Stimulated activated CD8-positive, alpha-beta memory T cell treated with anti-CD3 and anti-CD28 coated beads, Interleukin-12 subunit alpha, Interleukin-12 subunit beta, amount 100 ng/mL, for 24 hours (primary cell): ENCODE measurements around the gene CYP21A2.
"Not testable (repeated sequence)": the region's sequence is repeated elsewhere in the genome, so short reads cannot be mapped to it uniquely, and the experiment has no call there.

ENCODE experiments used
- DNase-seq: peaks from one replicate; pipeline ENCODE4 v3.0.0-alpha.2; 2020; ENCODE audit errors: extremely low read depth

The CYP21A2 gene

DNA sequence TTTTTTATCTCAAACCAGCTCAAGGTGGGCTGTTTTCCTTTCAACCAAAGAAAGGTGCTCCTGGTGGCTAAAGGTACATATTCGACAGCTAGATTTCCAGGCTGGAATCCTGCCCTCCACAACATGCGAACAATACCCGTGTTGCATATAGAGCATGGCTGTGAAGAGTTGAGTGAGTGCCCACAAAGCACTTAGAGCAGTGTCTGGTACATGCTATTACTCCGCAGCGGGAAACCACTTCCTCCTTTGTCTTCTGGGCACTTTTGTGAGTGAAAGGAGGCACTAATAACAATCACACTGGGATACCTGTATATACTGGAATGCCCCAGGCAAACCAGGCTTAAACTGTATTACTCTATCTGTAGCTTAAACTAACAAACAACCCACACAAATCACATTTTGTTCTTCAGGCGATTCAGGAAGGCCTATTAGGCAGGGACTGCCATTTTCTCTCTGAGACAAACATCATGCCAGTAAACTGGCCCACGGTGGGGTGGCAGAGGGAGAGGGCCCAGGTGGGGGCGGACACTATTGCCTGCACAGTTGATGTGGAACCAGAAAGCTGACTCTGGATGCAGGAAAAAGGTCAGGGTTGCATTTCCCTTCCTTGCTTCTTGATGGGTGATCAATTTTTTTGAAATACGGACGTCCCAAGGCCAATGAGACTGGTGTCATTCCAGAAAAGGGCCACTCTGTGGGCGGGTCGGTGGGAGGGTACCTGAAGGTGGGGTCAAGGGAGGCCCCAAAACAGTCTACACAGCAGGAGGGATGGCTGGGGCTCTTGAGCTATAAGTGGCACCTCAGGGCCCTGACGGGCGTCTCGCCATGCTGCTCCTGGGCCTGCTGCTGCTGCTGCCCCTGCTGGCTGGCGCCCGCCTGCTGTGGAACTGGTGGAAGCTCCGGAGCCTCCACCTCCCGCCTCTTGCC lies at the start of gene CYP21A2:
Gene CYP21A2, plus strand, starts transcription at position 818 of the 927 bp plus-strand sequence. Its CDS starts 8 bp downstream, at position 826.
- not testable (repeated sequence) for DNase-seq

GRCh38 chr6:31989363-31989762 lies 48.9 kb upstream of the CYP21A2 start:
- DNase-seq: not testable (repeated sequence)

DNA sequence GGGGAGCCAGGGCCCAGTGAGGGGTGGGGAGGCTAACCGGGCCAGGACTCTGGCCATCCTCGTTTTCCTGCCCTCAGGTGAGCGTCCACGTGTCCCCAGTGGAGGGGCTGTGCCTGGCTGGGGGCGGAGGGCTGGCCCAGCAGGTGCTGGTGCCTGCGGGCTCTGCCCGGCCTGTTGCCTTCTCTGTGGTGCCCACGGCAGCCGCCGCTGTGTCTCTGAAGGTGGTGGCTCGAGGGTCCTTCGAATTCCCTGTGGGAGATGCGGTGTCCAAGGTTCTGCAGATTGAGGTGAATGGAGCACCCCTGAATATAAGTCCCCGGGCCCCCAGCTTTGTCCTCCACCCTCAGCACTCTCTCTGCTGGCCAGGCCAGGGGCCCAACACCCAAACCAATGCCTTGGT lies 43.8 kb upstream of the CYP21A2 start:
- not testable (repeated sequence) for DNase-seq

GRCh38 chr6:31996385-31996784 lies 41.8 kb upstream of the CYP21A2 start:
- not testable (repeated sequence) for DNase-seq

GRCh38 chr6:32002546-32003268 lies 35.5 kb upstream of the CYP21A2 start:
- DNase-seq: not testable (repeated sequence)

GRCh38 chr6:32003301-32003700 lies 34.9 kb upstream of the CYP21A2 start:
- DNase-seq: not testable (repeated sequence)

DNA sequence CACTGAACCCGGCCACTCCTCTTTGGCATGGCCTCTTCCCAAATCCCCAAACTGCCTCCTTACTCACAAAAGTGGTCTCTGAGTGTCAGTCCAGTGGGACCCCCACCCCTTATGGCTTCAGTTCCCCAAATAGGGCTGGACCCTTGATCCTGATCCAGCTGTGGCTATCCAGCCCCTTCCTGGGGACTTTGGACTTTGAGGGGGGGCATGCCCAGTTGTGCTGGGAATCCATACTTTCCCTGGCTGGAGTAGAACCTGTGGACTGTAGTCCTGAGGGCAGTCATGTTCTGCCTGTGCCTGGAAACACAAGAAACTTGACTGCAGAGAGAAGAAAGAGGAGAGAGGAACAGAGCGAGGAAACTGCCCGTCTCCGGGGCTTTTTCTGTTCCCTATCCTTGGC lies 33.8 kb upstream of the CYP21A2 start:
- not testable (repeated sequence) for DNase-seq

GRCh38 chr6:32004864-32005537 lies 33.2 kb upstream of the CYP21A2 start:
- DNase-seq: not testable (repeated sequence)

DNA sequence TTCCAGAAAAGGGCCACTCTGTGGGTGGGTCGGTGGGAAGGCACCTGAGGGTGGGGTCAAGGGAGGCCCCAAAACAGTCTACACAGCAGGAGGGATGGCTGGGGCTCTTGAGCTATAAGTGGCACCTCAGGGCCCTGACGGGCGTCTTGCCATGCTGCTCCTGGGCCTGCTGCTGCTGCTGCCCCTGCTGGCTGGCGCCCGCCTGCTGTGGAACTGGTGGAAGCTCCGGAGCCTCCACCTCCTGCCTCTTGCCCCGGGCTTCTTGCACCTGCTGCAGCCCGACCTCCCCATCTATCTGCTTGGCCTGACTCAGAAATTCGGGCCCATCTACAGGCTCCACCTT lies 32.7 kb upstream of the CYP21A2 start:
- DNase-seq: not testable (repeated sequence)

GRCh38 chr6:32005991-32006529 lies 32.2 kb upstream of the CYP21A2 start:
- not testable (repeated sequence) for DNase-seq

- not testable (repeated sequence) for DNase-seq
Measured at GRCh38 chr6:32007086-32007485, 31.1 kb upstream of the CYP21A2 start.

DNA sequence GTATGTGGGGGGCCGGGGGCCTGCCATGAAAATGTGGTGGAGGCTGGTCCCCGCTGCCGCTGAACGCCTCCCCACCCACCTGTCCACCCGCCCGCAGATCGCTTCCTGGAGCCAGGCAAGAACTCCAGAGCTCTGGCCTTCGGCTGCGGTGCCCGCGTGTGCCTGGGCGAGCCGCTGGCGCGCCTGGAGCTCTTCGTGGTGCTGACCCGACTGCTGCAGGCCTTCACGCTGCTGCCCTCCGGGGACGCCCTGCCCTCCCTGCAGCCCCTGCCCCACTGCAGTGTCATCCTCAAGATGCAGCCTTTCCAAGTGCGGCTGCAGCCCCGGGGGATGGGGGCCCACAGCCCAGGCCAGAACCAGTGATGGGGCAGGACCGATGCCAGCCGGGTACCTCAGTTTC lies 30.2 kb upstream of the CYP21A2 start:
- DNase-seq: not testable (repeated sequence)

DNA sequence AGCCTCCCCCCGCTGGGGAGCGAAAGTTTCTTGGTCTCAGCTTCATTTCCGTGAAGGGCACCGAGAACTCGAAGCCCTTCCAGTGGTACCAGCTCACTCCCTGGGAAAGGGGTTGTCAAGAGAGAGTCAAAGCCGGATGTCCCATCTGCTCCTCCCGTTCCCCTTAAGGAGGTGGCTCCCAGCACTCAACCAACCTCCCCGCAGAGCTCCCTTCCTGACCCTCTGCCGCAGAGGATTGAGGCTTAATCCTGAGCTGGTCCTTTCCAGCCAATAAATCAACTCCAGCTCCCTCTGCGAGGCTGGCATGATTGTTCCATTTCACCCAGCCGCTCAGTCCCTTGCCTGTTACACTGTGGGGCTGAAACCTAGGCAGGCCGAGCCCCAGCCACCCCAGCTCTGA lies 29.6 kb upstream of the CYP21A2 start:
- DNase-seq: not testable (repeated sequence)

GRCh38 chr6:32009537-32009936 lies 28.7 kb upstream of the CYP21A2 start:
- DNase-seq: not testable (repeated sequence)

DNA sequence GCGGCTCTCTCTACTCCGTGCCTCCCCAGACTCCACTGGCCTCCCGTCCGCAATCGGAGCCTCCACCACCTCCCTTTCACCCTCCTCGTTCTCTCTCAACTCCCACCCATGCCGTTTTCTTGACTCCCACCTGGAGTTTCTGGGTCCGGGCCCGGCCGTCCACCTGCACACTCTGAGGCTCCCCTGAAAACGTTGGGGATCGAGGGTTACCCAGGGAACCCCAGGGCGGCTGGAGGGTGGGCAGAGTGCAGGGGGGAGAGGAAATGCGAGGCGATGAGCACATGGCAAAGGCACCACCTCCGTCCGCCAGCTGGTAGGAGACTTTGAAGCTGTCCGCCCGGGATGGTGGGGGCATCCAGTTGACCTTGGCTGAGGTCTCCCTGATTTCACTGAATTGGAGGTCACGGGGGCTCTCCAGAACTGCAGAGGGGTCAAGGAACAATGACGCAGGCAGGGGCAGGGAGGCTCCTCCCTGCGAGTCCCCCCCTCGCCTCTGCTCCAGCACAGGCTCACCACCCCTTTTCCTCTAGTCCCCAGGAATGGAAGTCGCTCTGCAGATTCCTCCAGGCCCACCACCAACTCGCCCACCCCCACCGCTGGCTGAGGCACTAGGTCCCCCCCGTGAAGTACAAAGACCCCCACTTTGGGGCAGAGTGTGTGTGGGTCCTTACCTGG lies 27.2 kb upstream of the CYP21A2 start:
- not testable (repeated sequence) for DNase-seq

DNA sequence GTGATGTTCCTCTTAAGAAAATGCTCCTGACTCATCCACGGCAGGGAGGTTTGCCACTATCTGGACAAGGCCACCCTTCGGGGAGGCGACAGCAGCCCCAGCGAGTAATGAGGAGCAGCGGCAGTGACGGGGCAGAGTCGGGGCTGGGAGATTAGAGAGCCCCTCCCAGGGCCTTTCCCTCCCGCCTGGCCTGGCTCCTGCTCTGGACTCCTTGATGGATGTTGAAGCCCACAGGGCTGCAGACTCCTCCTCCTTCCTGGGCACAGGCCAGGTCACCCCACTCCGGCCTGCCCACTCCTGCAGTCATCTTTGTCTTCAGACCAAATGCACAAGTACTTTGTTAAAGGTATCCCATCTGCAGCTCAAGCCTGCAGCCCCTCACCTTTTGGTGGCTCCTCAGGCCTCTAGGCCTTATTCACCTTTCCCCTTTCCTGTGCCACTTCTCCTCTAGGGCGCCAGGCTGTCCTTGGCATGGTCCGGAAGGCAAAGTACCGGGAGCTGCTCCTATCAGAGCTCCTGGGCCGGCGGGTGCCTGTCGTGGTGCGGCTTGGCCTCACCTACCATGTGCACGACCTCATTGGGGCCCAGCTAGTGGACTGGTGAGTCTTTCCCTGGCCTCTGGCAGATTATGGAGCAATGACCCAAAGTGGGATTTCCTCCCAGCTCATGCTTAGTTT lies 25.1 kb upstream of the CYP21A2 start:
- DNase-seq: not testable (repeated sequence)

- not testable (repeated sequence) for DNase-seq
Measured at GRCh38 chr6:32013738-32014137, 24.5 kb upstream of the CYP21A2 start.

DNA sequence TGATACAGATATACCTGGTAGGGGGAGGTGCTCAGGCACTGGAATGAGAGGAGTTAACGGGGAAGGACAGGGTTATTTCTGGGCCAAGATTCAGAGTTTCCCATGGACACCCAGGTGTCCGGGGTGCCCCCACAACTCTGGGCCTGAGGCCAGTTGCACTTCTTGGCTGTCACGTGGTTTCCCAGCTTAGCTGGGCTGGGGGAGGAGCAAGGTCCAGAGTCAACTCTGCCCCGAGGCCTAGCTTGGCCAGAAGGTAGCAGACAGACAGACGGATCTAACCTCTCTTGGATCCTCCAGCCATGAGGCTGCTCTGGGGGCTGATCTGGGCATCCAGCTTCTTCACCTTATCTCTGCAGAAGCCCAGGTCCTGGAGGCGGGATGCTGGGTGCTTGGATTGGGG lies 23.7 kb upstream of the CYP21A2 start, which contains the start of gene C4B:
Gene C4B, plus strand, starts transcription at position 249 of the 400 bp plus-strand sequence. Its CDS starts 51 bp downstream, at position 300.
- DNase-seq: not testable (repeated sequence)

DNA sequence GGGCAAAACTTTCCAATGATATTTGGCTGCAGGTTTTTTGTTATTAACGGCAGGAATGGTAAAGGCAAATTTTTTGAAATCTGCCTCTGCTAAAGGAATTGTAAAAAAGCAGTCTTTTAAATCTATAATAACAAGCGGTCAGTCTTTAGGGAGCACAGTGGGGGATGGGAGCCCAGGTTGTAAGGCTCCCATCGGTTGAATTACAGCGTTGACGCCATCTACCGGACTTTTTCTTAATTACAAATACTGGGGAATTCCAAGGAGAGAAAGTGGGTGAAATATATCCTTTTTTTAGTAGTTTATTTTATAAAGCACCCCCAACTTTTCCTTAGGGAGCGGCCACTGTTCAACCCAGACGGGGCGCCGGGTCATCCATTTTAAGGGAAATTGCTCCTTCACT lies 16.1 kb upstream of the CYP21A2 start:
- DNase-seq: not testable (repeated sequence)

DNA sequence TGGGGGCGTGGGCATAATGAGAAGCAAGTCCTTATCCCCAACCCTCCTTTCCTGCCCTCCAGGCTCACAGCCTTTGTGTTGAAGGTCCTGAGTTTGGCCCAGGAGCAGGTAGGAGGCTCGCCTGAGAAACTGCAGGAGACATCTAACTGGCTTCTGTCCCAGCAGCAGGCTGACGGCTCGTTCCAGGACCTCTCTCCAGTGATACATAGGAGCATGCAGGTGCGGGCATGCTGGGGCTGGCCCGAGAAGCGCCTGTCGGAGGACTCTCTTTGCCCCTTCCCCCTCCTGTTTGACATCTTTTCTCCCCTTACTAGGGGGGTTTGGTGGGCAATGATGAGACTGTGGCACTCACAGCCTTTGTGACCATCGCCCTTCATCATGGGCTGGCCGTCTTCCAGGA lies 9.6 kb upstream of the CYP21A2 start:
- DNase-seq: not testable (repeated sequence)
